Body of pancreas (tissue), 4 donors: ENCODE data around the gene PDE1A. TPM values are rescaled to one million over a fixed set of nuclear protein-coding genes. Genes with fewer than 3 reads are reported as not detected.

ENCODE experiments used
- ATAC-seq: fragments of 150-250 bp; one replicate; pipeline ENCODE4 v1.9.1; 2016
- DNase-seq, 4 donors: peaks; one replicate each; pipeline ENCODE4 v3.0.0-alpha.2; 2019
- H3K27ac ChIP-seq, 4 donors: fragments of 200-600 bp; sonication (generic); 1 replicate in 3 of 4; 2 replicates in 1 of 4; pipeline versions ENCODE4 v1.5.1 to v1.6.1; 2016 to 2019; ENCODE audit warnings: mild to moderate bottlenecking in 1 of 4, mixed read lengths in 1 of 4, moderate library complexity in 1 of 4
- H3K27me3 ChIP-seq, 2 donors: fragments of 200-600 bp; sonication (generic); one replicate each; pipeline ENCODE4 v1.6.0; 2016; ENCODE audit warnings: mild to moderate bottlenecking in 1 of 2
- H3K36me3 ChIP-seq, 2 donors: fragments of 200-600 bp; sonication (generic); replicated peaks in 1 of 2; 2 replicates each; pipeline ENCODE4 v1.5.1; 2016; ENCODE audit warnings: low read depth in 2 of 2; ENCODE audit not compliant: insufficient read depth in 1 of 2
- H3K4me1 ChIP-seq: fragments of 200-600 bp; sonication (generic); one replicate; pipeline ENCODE4 v1.6.0; 2016
- H3K4me3 ChIP-seq, 2 donors: fragments of 200-600 bp; sonication (generic); 1 replicate in 1 of 2; 2 replicates in 1 of 2; pipeline ENCODE4 v1.5.1; 2016 to 2019
- H3K9me3 ChIP-seq, 3 donors: fragments of 200-600 bp; sonication (generic); 1 replicate in 2 of 3; 2 replicates in 1 of 3; pipeline ENCODE4 v1.5.1; 2016
- POLR2A ChIP-seq, 3 donors: fragments of 450-650 bp; IDR thresholded peaks; one replicate each; pipeline ENCODE4 v1.6.1; 2016; ENCODE audit warnings: antibody characterized with exemption in 3 of 3, mild to moderate bottlenecking in 2 of 3
- WGBS, 2 donors: methylation state at CpG; one replicate each; pipeline ENCODE4 v1.1.5; 2017; 5-methylcytosine and 5-hydroxymethylcytosine counted together
- intact Hi-C: fragments of 100-400 bp; cut with DNase I; formaldehyde crosslinking; loops from one replicate; pipeline ENCODE4 v1.15.1; 2023
- total RNA-seq, 2 donors: library from RNA; depleted of rRNA; stranded (reverse); fragments of >200 nt; gene quantifications; one replicate each; pipeline ENCODE4 v1.1.0, GENCODE V29; 2016
- TF ChIP-seq, protein P1 (sequence below), 7 experiments: fragments of 450-650 bp in 4 of 7; fragments of 200-600 bp in 3 of 7; sonication (generic) in 3 of 7; IDR thresholded peaks; one replicate each; pipeline ENCODE4 v1.5.1; 2016 to 2019; ENCODE audit warnings: antibody characterized with exemption in 7 of 7

PDE1A gene
- total RNA-seq, 2 donors from 2014 or later = 4.0 to 4.2 TPM

- ATAC-seq = no peak
- Histone ChIP-seq H3K36me3 (no peaks in the 10 kb centered on the region), H3K9me3 (no peaks in the 10 kb centered on the region), H3K4me3 (no peak overlapping the region), H3K27ac (no peak overlapping the region), H3K27me3 (no peaks in the 10 kb centered on the region), H3K4me1 (no peaks in the 10 kb centered on the region)
- no peak for DNase-seq
- TF ChIP-seq, protein P1, sequence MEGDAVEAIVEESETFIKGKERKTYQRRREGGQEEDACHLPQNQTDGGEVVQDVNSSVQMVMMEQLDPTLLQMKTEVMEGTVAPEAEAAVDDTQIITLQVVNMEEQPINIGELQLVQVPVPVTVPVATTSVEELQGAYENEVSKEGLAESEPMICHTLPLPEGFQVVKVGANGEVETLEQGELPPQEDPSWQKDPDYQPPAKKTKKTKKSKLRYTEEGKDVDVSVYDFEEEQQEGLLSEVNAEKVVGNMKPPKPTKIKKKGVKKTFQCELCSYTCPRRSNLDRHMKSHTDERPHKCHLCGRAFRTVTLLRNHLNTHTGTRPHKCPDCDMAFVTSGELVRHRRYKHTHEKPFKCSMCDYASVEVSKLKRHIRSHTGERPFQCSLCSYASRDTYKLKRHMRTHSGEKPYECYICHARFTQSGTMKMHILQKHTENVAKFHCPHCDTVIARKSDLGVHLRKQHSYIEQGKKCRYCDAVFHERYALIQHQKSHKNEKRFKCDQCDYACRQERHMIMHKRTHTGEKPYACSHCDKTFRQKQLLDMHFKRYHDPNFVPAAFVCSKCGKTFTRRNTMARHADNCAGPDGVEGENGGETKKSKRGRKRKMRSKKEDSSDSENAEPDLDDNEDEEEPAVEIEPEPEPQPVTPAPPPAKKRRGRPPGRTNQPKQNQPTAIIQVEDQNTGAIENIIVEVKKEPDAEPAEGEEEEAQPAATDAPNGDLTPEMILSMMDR (IDR thresholded peaks at IDR 0.05) = no peak
- TF ChIP-seq POLR2A (IDR thresholded peaks at IDR 0.05) = no peak
- intact Hi-C loops = no loop called here
- WGBS, 2 donors = 73 to 80% methylated on average over 2 of the region's 2 CpGs
Measured at GRCh38 chr2:182252534-182252933, 174.3 kb downstream of the PDE1A start.

GRCh38 chr2:182248898-182249297 is 177.9 kb downstream of the PDE1A start:
- Histone ChIP-seq H3K27ac (no peak overlapping the region), H3K9me3 (no peaks in the 10 kb centered on the region), H3K4me1 (no peaks in the 10 kb centered on the region), H3K36me3 (no peaks in the 10 kb centered on the region), H3K27me3 (no peaks in the 10 kb centered on the region), H3K4me3 (no peak overlapping the region)
- ATAC-seq (no peak), DNase-seq (no peak)
- intact Hi-C loops = loop anchor here (10.0 kb wide), 1 partner anchor 406 kb away; no protein-coding TSS in a partner anchor
- TF ChIP-seq POLR2A (IDR thresholded peaks at IDR 0.05) = no peak
- TF ChIP-seq, protein P1 (IDR thresholded peaks at IDR 0.05) = no peak
- 97 to 100% methylated on average over 2 of the region's 2 CpGs for WGBS, 2 donors

DNA sequence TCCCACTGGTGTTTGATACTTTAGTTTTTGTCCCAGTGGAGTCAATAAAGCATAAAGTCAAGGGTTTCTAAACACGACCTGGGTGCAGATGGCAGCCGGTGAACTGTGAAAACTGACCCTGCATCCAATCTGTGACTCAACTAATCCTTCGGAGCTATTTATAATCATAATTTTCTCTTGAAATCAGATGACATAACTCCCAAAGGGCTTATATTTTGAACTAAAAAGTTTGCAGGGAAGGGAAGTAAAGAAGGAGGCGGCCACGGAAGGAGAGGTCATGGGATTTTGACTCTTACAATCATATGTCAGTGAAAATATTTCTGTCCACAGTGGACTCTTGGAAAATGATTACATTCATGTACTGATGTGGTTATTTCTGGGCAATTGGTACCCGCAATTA is 178.5 kb downstream of the PDE1A start:
- Histone ChIP-seq H3K4me1 (no peaks in the 10 kb centered on the region), H3K27me3 (no peaks in the 10 kb centered on the region), H3K36me3 (no peaks in the 10 kb centered on the region), H3K4me3 (no peak overlapping the region), H3K9me3 (no peaks in the 10 kb centered on the region), H3K27ac (no peak overlapping the region)
- 71 to 81% methylated on average over 6 of the region's 6 CpGs for WGBS, 2 donors
- no peak for DNase-seq
- intact Hi-C loops = loop anchor here (10.0 kb wide), 1 partner anchor 406 kb away; no protein-coding TSS in a partner anchor
- ATAC-seq = no peak
- no peak for TF ChIP-seq POLR2A (IDR thresholded peaks at IDR 0.05)
- TF ChIP-seq, protein P1 (IDR thresholded peaks at IDR 0.05) = no peak

DNA sequence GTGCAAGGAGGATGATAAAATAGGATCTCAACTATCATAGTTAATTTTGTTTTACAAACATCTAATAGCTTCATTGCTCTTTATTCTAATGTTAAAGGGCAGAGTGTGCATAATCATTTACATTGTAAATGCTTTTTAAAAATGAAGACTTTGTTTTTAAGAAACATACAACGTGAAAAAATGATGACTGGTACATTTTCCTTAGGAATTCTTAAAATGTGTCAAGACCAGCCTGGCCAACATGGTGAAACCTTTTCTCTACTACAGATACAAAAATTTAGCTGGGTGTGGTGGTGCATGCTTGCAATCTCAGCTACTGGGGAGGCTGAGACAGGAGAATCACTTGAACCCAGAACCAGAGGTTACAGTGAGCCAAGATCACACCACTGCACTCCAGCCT is 179.0 kb downstream of the PDE1A start:
- intact Hi-C loops = loop anchor here (10.0 kb wide), 1 partner anchor 407 kb away; no protein-coding TSS in a partner anchor
- Histone ChIP-seq H3K9me3 (no peaks in the 10 kb centered on the region), H3K27me3 (no peaks in the 10 kb centered on the region), H3K4me1 (no peaks in the 10 kb centered on the region), H3K27ac (no peak overlapping the region), H3K4me3 (no peak overlapping the region), H3K36me3 (no peaks in the 10 kb centered on the region)
- ATAC-seq (no peak), DNase-seq (no peak)
- TF ChIP-seq, protein P1 (IDR thresholded peaks at IDR 0.05) = no peak
- no peak for TF ChIP-seq POLR2A (IDR thresholded peaks at IDR 0.05)
- WGBS, 2 donors = 45 to 70% methylated on average over 1 of the region's 1 CpG

- intact Hi-C loops = loop anchor here (10.0 kb wide), 1 partner anchor 409 kb away; no protein-coding TSS in a partner anchor
Measured at GRCh38 chr2:182245963-182246362, 180.9 kb downstream of the PDE1A start.

More at GRCh38 chr2:182245963-182246362, 180.9 kb downstream of the PDE1A start:
- no peaks in the 10 kb centered on the region for H3K27me3 ChIP-seq
- H3K27ac ChIP-seq = no peak overlapping the region
- no peaks in the 10 kb centered on the region for H3K36me3 ChIP-seq
- no peak for TF ChIP-seq POLR2A (IDR thresholded peaks at IDR 0.05)
- ATAC-seq (no peak), DNase-seq (no peak)
- no peaks in the 10 kb centered on the region for H3K9me3 ChIP-seq
- H3K4me3 ChIP-seq = no peak overlapping the region
- peaks cover 4% of the 10 kb centered on the region for H3K4me1 ChIP-seq
